Keratinocyte (primary cell): ENCODE results near the gene IQCK. TPM values are rescaled to one million over a fixed set of nuclear protein-coding genes. Genes with fewer than 3 reads are reported as not detected.

Source experiments
- DNase-seq: peaks from one replicate; pipeline ENCODE4 v3.0.0-alpha.2; 2011; ENCODE audit warnings: low read depth, missing footprints, low spot score
- FAIRE-seq: peaks from 2 replicates; lab custom pipeline; 2011; peaks lifted over from hg19 to GRCh38; lab: Jason Lieb, UNC
- H2AFZ ChIP-seq: 2 replicates; pipeline ENCODE4 v1.6.0; 2012; ENCODE audit warnings: low read length, control low read depth, inconsistent platforms; ENCODE audit not compliant: control insufficient read depth
- H3K27ac ChIP-seq: 2 replicates; pipeline ENCODE4 v1.5.1; 2011; ENCODE audit warnings: low read length; ENCODE audit not compliant: control insufficient read depth, insufficient read depth
- H3K27me3 ChIP-seq: 3 replicates; pipeline ENCODE4 v1.6.0; 2011; ENCODE audit warnings: low read length; ENCODE audit not compliant: control insufficient read depth, insufficient read depth; ENCODE audit errors: extremely low read depth
- H3K36me3 ChIP-seq, 2 experiments: 2 replicates in 1 of 2; 3 replicates in 1 of 2; pipeline ENCODE4 v1.5.1; 2011; ENCODE audit warnings: low read length in 2 of 2, mild to moderate bottlenecking in 1 of 2; ENCODE audit not compliant: control insufficient read depth in 2 of 2, insufficient read depth in 2 of 2; ENCODE audit errors: extremely low read depth in 1 of 2
- H3K4me1 ChIP-seq: 3 replicates; pipeline ENCODE4 v1.5.1; 2011; ENCODE audit warnings: low read length; ENCODE audit not compliant: control insufficient read depth, insufficient read depth; ENCODE audit errors: extremely low read depth
- H3K4me2 ChIP-seq: 3 replicates; pipeline ENCODE4 v1.6.0; 2011; ENCODE audit warnings: low read depth, low read length; ENCODE audit not compliant: control insufficient read depth, insufficient read depth; ENCODE audit errors: extremely low read depth
- H3K4me3 ChIP-seq, 3 experiments: fragments of 200-600 bp in 1 of 3; sonication (generic) in 1 of 3; 2 replicates in 2 of 3; 3 replicates in 1 of 3; pipeline ENCODE4 v1.5.1; 2011 to 2016; ENCODE audit warnings: low read length in 3 of 3, mild to moderate bottlenecking in 3 of 3, control low read depth in 2 of 3, inconsistent platforms in 1 of 3, low read depth in 1 of 3, mixed read lengths in 1 of 3, mixed run types in 1 of 3, moderate library complexity in 1 of 3; ENCODE audit not compliant: control insufficient read depth in 2 of 3, insufficient read depth in 2 of 3; ENCODE audit errors: extremely low read depth in 1 of 3
- H3K79me2 ChIP-seq: 2 replicates; pipeline ENCODE4 v1.6.0; 2012; ENCODE audit warnings: low read length; ENCODE audit not compliant: control insufficient read depth, insufficient read depth
- H3K9ac ChIP-seq: 3 replicates; pipeline ENCODE4 v1.6.0; 2011; ENCODE audit warnings: low read length; ENCODE audit not compliant: control insufficient read depth, insufficient read depth; ENCODE audit errors: extremely low read depth
- H3K9me1 ChIP-seq: 3 replicates; pipeline ENCODE4 v1.6.0; 2011; ENCODE audit warnings: low read length; ENCODE audit not compliant: control insufficient read depth, insufficient read depth; ENCODE audit errors: extremely low read depth
- H3K9me3 ChIP-seq: 2 replicates; pipeline ENCODE4 v1.5.1; 2012; ENCODE audit warnings: low read depth, low read length; ENCODE audit not compliant: control insufficient read depth
- H4K20me1 ChIP-seq: 3 replicates; pipeline ENCODE4 v1.6.0; 2011; ENCODE audit warnings: low read length; ENCODE audit not compliant: control insufficient read depth, insufficient read depth; ENCODE audit errors: extremely low read depth
- CTCF ChIP-seq, 3 experiments: IDR thresholded peaks in 1 of 3; conservative IDR thresholded peaks in 1 of 3; optimal IDR thresholded peaks in 1 of 3; 2 replicates in 2 of 3; 3 replicates in 1 of 3; pipeline versions ENCODE3 to v1.5.1; 2011; ENCODE audit warnings: low read length in 3 of 3, mild to moderate bottlenecking in 3 of 3, moderate library complexity in 2 of 3, control low read depth in 1 of 3, inconsistent platforms in 1 of 3; ENCODE audit not compliant: insufficient read depth in 2 of 3; ENCODE audit errors: extremely low read depth in 1 of 3
- EZH2 ChIP-seq: IDR thresholded peaks from one replicate; pipeline ENCODE4 v1.6.1; 2012; ENCODE audit warnings: inconsistent platforms, mild to moderate bottlenecking, low read length, moderate library complexity
- dilution Hi-C: fragments of 300-500 bp; cut with MboI; formaldehyde crosslinking; loops from one replicate; pipeline ENCODE4 v1.7.0; 2020; ENCODE audit warnings: low sequenced_read_pairs; ENCODE audit not compliant: extremely low pct_ligation_motif_present
- polyA plus RNA-seq, 5 experiments: library from polyadenylated mRNA; depleted of rRNA in 3 of 5; stranded (reverse) in 3 of 5; stranded (forward) in 1 of 5; unstranded in 1 of 5; fragments of >200 nt; gene quantifications; 1 replicate in 1 of 5; 2 replicates in 3 of 5; 3 replicates in 1 of 5; pipeline versions ENCODE4 v1.2.1 to v1.2.3, GENCODE V29; 2011 to 2012; ENCODE audit warnings: missing spikeins in 2 of 5, low read depth in 1 of 5, low replicate concordance in 1 of 5

Gene IQCK
- polyA plus RNA-seq, 1 donor (not counting 4 experiments of a cell fraction or from before 2014, with no cell fraction given), result 9.7 TPM

- DNase-seq, result no peak
- no peak overlapping the region for H2AFZ ChIP-seq
- no peak overlapping the region for H3K4me2 ChIP-seq
- no peaks in the 10 kb centered on the region for H3K4me1 ChIP-seq
- H3K36me3 ChIP-seq, result peaks cover 0 to 2% of the 10 kb centered on the region in 2 experiments
- no peaks in the 10 kb centered on the region for H3K79me2 ChIP-seq
- H3K4me3 ChIP-seq, result no peak overlapping the region
- no peak overlapping the region for H3K9ac ChIP-seq
- dilution Hi-C loops, result no loop called here
- no peaks in the 10 kb centered on the region for H3K9me1 ChIP-seq
- H3K9me3 ChIP-seq, result no peaks in the 10 kb centered on the region
- TF ChIP-seq CTCF (optimal IDR thresholded peaks at IDR 0.05 in 1 of 3, IDR thresholded peaks at IDR 0.05 in 1 of 3, conservative IDR thresholded peaks at IDR 0.05 in 1 of 3; ENCODE audit: extremely low read depth in 1 of 3, insufficient read depth in 2 of 3, low read length in 3 of 3) (no peak), EZH2 (no peak)
- H4K20me1 ChIP-seq, result no peaks in the 10 kb centered on the region
- H3K27me3 ChIP-seq, result no peaks in the 10 kb centered on the region
- FAIRE-seq, result no peak
- H3K27ac ChIP-seq, result no peak overlapping the region
Observed at GRCh38 chr16:19741354-19741753, 23.3 kb downstream of the IQCK start.

- dilution Hi-C loops, result no loop called here
- H3K79me2 ChIP-seq, result no peaks in the 10 kb centered on the region
- no peaks in the 10 kb centered on the region for H3K4me1 ChIP-seq
- H3K36me3 ChIP-seq, result no peaks in the 10 kb centered on the region
- H4K20me1 ChIP-seq, result no peaks in the 10 kb centered on the region
- FAIRE-seq (no peak), DNase-seq (no peak)
- H3K27me3 ChIP-seq, result no peaks in the 10 kb centered on the region
- TF ChIP-seq CTCF (optimal IDR thresholded peaks at IDR 0.05 in 1 of 3, IDR thresholded peaks at IDR 0.05 in 1 of 3, conservative IDR thresholded peaks at IDR 0.05 in 1 of 3; ENCODE audit: extremely low read depth in 1 of 3, insufficient read depth in 2 of 3, low read length in 3 of 3), result no peak
- TF ChIP-seq EZH2, result no peak
- H3K4me2 ChIP-seq, result no peak overlapping the region
- H3K4me3 ChIP-seq, result no peak overlapping the region
- no peak overlapping the region for H2AFZ ChIP-seq
- no peak overlapping the region for H3K9ac ChIP-seq
- no peak overlapping the region for H3K27ac ChIP-seq
- no peaks in the 10 kb centered on the region for H3K9me3 ChIP-seq
- no peaks in the 10 kb centered on the region for H3K9me1 ChIP-seq
Observed at GRCh38 chr16:19743816-19744159, 25.7 kb downstream of the IQCK start.
